Adrenal gland (tissue), 5 donors: Measurements from ENCODE around the gene IGSF3.

Source experiments
- CTCF ChIP-seq, 6 experiments: fragments of 450-650 bp in 4 of 6; fragments of 200-600 bp in 2 of 6; sonication (generic) in 1 of 6; IDR thresholded peaks; 1 replicate in 5 of 6; 2 replicates in 1 of 6; pipeline versions ENCODE4 v1.5.1 to v1.8.0; 2016 to 2021; ENCODE audit warnings: antibody characterized with exemption in 6 of 6, mild to moderate bottlenecking in 2 of 6, moderate library complexity in 1 of 6
- POLR2A ChIP-seq, 2 donors: fragments of 450-650 bp; IDR thresholded peaks; one replicate each; pipeline ENCODE4 v1.6.1; 2017; ENCODE audit warnings: antibody characterized with exemption in 2 of 2, mild to moderate bottlenecking in 2 of 2, moderate library complexity in 1 of 2
- donor health status: DM: no; HTN: no; CAD: no.

- no peak for TF ChIP-seq CTCF (IDR thresholded peaks at IDR 0.05)
- no peak for TF ChIP-seq POLR2A (IDR thresholded peaks at IDR 0.05)
These were observed 109.4 kb downstream of the IGSF3 start for GRCh38 chr1:116558140-116558549.
